Measurements from ENCODE around the gene SLC7A11. TPM values are rescaled to one million over a fixed set of nuclear protein-coding genes. Genes with fewer than 3 reads are reported as not detected.

SLC7A11 gene
- polyA plus RNA-seq, 3 donors: 0.02 to 0.07 TPM; not detected in 1

- H2AFZ ChIP-seq (ENCODE audit: insufficient read depth, low read depth, low read length, poor library complexity, severe bottlenecking): no peak overlapping the region
- no peaks in the 10 kb centered on the region for H3K4me1 ChIP-seq (ENCODE audit: control insufficient read depth in 1 of 2, insufficient read depth in 2 of 2, low read length in 2 of 2)
- H3K9me3 ChIP-seq (replicated peaks in 1 of 2; ENCODE audit: control insufficient read depth in 1 of 2, insufficient read depth in 1 of 2, low read length in 2 of 2): no peaks in the 10 kb centered on the region
- H3K27me3 ChIP-seq (ENCODE audit: control insufficient read depth in 2 of 2, insufficient read depth in 2 of 2, low read length in 2 of 2): no peaks in the 10 kb centered on the region
- H3K4me1 Mint-ChIP-seq: no peaks in the 10 kb centered on the region
- DNase-seq: peak; percentile 39 to 50 (median 44)
- H3K4me2 ChIP-seq (replicated peaks; ENCODE audit: extremely low read depth, low read length, poor library complexity, severe bottlenecking): no peak overlapping the region
- no peak overlapping the region for H3K9ac ChIP-seq (ENCODE audit: insufficient read depth, low read length, poor library complexity, severe bottlenecking)
- no peaks in the 10 kb centered on the region for H3K79me2 ChIP-seq (ENCODE audit: insufficient read depth, low read length)
- no peaks in the 10 kb centered on the region for H4K20me1 ChIP-seq (ENCODE audit: insufficient read depth, low read length)
- H3K36me3 Mint-ChIP-seq: no peaks in the 10 kb centered on the region
- no peak overlapping the region for H3K4me3 ChIP-seq (replicated peaks in 1 of 3; ENCODE audit: low read depth in 2 of 3, low read length in 3 of 3)
- H3K4me3 Mint-ChIP-seq: peak overlapping the region in 1 of 2 donors; percentile 47
- no peak overlapping the region for H3K27ac Mint-ChIP-seq
- no peak overlapping the region for H3K27ac ChIP-seq (ENCODE audit: low read depth in 1 of 2, low read length in 2 of 2)
- peaks cover 0 to 7% (median 0%) of the 10 kb centered on the region in 3 donors for H3K27me3 Mint-ChIP-seq (ENCODE audit: low read depth in 3 of 3)
- peak; percentile 83 for TF ChIP-seq CTCF (IDR thresholded peaks at IDR 0.05)
- WGBS (ENCODE audit: insufficient coverage): 64% methylated on average over 6 of the region's 6 CpGs
- H3K36me3 ChIP-seq (replicated peaks in 1 of 2; ENCODE audit: control insufficient read depth in 1 of 2, insufficient read depth in 2 of 2, low read length in 2 of 2): no peaks in the 10 kb centered on the region
- intact Hi-C loops (cut with micrococcal nuclease): no loop called here
- H3K9me3 Mint-ChIP-seq: no peaks in the 10 kb centered on the region
Observed at GRCh38 chr4:138182838-138183426, 59.2 kb downstream of the SLC7A11 start.

- no peak overlapping the region for H3K27ac ChIP-seq (ENCODE audit: low read depth in 1 of 2, low read length in 2 of 2)
- no peak overlapping the region for H3K9ac ChIP-seq (ENCODE audit: insufficient read depth, low read length, poor library complexity, severe bottlenecking)
- H3K9me3 Mint-ChIP-seq: no peaks in the 10 kb centered on the region
- H3K79me2 ChIP-seq (ENCODE audit: insufficient read depth, low read length): no peaks in the 10 kb centered on the region
- DNase-seq: no peak
- H3K4me3 ChIP-seq (replicated peaks in 1 of 3; ENCODE audit: low read depth in 2 of 3, low read length in 3 of 3): no peak overlapping the region
- H3K36me3 Mint-ChIP-seq: no peaks in the 10 kb centered on the region
- H4K20me1 ChIP-seq (ENCODE audit: insufficient read depth, low read length): no peaks in the 10 kb centered on the region
- no peak overlapping the region for H3K4me3 Mint-ChIP-seq
- no peaks in the 10 kb centered on the region for H3K36me3 ChIP-seq (replicated peaks in 1 of 2; ENCODE audit: control insufficient read depth in 1 of 2, insufficient read depth in 2 of 2, low read length in 2 of 2)
- no peaks in the 10 kb centered on the region for H3K4me1 ChIP-seq (ENCODE audit: control insufficient read depth in 1 of 2, insufficient read depth in 2 of 2, low read length in 2 of 2)
- no peak overlapping the region for H3K4me2 ChIP-seq (replicated peaks; ENCODE audit: extremely low read depth, low read length, poor library complexity, severe bottlenecking)
- H3K27me3 Mint-ChIP-seq (ENCODE audit: low read depth in 3 of 3): peaks cover under 1 to 11% (median 4%) of the 10 kb centered on the region in 3 donors
- peak overlapping the region in 1 of 7 donors; percentile 51 for H3K27ac Mint-ChIP-seq
- H2AFZ ChIP-seq (ENCODE audit: insufficient read depth, low read depth, low read length, poor library complexity, severe bottlenecking): peak overlapping the region; percentile 8
- no peaks in the 10 kb centered on the region for H3K9me3 ChIP-seq (replicated peaks in 1 of 2; ENCODE audit: control insufficient read depth in 1 of 2, insufficient read depth in 1 of 2, low read length in 2 of 2)
- WGBS (ENCODE audit: insufficient coverage): 81% methylated on average over 4 of the region's 6 CpGs
- H3K4me1 Mint-ChIP-seq: no peaks in the 10 kb centered on the region
- TF ChIP-seq CTCF (IDR thresholded peaks at IDR 0.05): no peak
- intact Hi-C loops (cut with micrococcal nuclease): no loop called here
- no peaks in the 10 kb centered on the region for H3K27me3 ChIP-seq (ENCODE audit: control insufficient read depth in 2 of 2, insufficient read depth in 2 of 2, low read length in 2 of 2)
Observed at GRCh38 chr4:138181287-138181686, 60.9 kb downstream of the SLC7A11 start.

Measured in CD14-positive monocyte (primary cell).